GM18873 (cell line): ENCODE data around the gene MCM7.
A peak's percentile ranks its signal among the peaks of the same experiment; 100 is the strongest.

Experiments
- ATAC-seq: cut with Tn5 transposase; IDR thresholded peaks from one replicate; pipeline ENCODE4 v1.9.1; 2021; ENCODE audit warnings: mild to moderate bottlenecking, moderate library complexity, moderate number of reproducible peaks; ENCODE audit not compliant: unreplicated experiment, low FRiP score

MCM7 gene

GRCh38 chr7:100124301-100125230 lies 23.4 kb upstream of the MCM7 start:
- no peak for ATAC-seq

DNA sequence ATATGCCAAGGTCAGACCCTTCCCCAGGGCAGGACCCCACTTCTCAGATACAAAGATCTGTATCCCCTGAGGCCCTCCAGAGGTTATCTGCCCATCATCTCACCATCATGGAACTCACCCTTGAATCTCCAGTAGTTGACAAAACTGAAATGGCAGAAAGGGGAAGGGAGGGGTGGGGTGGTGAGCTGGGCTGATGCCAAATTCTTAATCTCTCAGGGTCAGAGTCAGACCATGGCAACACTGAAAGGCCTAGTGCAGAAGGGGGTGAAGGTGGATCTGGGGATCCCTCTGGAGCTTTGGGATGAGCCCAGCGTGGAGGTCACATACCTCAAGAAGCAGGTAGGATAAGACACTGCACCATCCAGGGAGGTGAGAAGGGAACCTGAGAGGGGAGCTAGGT lies 21.4 kb upstream of the MCM7 start:
- no peak for ATAC-seq

DNA sequence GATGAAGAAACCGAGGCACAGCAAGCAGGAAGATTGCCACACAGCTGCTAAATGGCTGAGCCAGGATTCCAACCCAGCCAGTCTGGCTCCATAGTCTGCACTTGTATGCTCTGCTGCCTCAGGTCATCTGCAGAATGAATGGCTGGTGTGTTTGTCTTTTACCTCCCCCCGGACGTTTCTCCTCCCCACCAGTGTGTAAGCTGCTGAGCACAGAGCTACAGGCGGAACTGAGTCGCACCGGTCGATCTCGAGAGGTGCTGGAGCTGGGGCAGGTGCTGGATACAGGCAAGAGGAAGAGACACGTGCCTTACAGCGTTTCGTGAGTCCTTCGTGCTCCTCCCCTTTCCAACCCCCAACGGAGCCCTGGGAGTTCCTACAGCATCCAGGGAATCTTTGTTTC lies 20.9 kb upstream of the MCM7 start:
- ATAC-seq: no peak

DNA sequence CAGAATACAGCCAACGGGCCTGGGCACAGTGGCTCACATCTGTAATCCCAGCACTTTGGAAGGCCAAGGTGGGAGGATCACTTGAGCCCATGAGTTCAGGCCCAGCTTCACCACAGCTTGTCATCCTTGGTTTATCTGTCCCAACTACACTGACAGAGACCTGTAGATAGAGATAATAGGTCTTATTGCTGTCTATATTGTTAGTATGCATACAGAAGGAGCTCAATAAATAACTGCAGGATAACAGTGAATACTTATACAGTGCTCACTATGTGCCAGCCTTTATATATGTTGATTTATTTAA lies 19.5 kb upstream of the MCM7 start:
- no peak for ATAC-seq

DNA sequence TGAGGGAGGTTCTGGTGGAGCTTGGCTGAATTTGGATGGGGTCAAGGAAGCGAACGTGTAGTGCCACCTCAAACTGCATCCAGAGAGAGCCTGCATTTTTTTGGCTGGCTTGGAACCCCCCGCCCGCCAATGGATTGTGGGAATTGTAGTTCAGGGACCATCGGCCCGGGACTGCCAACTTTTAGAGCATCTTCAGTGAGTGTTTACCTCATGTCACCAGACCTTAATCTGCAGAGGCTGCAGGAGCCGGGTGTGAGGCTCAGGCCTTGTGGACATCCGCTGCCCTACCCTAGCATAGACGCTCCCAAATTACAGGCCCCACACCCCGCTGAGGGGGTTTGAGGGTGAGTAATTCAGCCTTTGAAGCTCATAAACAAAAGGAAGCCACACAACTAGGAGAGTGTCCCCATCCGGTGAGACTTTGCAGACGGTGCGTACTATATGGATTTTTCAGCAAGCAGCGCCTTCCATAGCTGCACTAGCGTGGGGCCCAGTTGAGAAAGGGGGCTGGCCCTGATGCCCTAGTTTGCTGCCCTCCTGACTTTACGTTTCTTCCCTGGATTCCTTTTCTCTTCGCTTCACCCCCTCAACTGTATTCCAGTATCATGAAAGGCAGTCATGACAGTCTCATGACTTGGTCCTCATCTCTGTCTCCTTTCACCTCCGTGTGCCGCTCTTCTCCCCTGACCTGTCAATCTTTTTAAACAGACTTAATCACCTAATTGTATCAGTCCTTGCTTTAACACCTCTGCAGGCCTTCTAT lies 19.0 kb upstream of the MCM7 start:
- peak; percentile 18 for ATAC-seq

GRCh38 chr7:100119072-100119969 lies 18.1 kb upstream of the MCM7 start, which contains the start of the genes CNPY4 and TAF6:
Gene CNPY4, plus strand, starts transcription at chr7:100119634. Its CDS starts 111 bp downstream, at chr7:100119745.
Gene TAF6, minus strand, starts transcription at chr7:100119358. Its CDS starts 5,149 bp downstream, at chr7:100114209.
- ATAC-seq: peak; percentile 63

DNA sequence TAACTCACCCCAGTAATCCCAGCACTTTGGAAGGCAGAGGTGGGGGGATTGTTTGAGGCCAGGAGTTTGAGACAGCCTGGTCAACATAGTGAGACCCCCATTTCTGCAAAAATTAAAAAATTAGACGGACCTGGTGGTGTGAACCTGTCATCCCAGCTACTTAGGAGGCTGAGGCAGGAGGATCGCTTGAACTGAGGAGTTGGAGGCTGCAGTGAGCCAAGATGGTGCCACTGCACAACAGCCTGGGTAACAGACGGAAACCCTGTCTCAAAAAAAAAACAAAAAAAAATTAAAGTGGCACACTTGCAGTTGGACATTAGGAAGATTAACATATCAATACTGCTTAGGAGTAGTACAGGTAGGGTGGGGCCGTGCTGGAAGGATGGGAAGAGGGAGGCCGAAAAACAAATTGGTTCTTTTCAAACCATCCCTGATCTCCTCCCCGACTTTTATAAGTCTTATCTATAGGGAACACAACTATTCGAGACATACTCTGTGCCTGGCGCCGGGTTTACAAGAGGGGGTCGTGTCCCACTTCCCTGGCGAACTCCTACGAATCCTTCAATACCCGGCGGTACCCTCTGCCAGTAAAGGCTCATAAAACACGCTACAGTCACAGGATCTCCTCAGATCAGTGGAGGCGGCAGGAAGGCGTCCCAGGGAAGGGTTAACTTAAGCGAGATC lies 17.3 kb upstream of the MCM7 start:
- ATAC-seq: no peak

- no peak for ATAC-seq
Observed at GRCh38 chr7:100115026-100115425, 13.8 kb upstream of the MCM7 start.

- ATAC-seq: no peak
Observed at GRCh38 chr7:100111914-100112313, 10.7 kb upstream of the MCM7 start.

- ATAC-seq: no peak
Observed at GRCh38 chr7:100111156-100111555, 10.0 kb upstream of the MCM7 start.

- no peak for ATAC-seq
Observed at GRCh38 chr7:100109521-100110163, 8.4 kb upstream of the MCM7 start.

DNA sequence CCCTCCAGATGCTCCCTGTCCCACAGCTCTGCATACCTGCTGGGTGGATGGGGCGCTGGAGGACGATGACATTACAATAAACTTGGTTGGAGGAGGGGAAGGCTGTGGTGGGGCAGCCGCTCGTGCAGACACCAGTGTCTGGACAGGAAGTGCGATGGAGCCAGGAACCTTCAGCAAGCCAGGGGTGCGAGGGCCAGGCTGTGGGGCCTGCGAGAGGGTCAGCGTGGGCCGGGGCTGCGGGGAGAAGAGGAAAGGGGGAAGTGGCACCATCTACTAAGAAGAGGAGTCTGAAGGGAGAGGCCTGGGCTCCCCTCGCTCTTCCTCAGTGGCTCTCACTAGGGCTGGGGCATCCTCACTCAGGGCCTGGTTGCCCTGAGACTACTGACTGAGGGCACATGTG lies 6.7 kb upstream of the MCM7 start:
- no peak for ATAC-seq

DNA sequence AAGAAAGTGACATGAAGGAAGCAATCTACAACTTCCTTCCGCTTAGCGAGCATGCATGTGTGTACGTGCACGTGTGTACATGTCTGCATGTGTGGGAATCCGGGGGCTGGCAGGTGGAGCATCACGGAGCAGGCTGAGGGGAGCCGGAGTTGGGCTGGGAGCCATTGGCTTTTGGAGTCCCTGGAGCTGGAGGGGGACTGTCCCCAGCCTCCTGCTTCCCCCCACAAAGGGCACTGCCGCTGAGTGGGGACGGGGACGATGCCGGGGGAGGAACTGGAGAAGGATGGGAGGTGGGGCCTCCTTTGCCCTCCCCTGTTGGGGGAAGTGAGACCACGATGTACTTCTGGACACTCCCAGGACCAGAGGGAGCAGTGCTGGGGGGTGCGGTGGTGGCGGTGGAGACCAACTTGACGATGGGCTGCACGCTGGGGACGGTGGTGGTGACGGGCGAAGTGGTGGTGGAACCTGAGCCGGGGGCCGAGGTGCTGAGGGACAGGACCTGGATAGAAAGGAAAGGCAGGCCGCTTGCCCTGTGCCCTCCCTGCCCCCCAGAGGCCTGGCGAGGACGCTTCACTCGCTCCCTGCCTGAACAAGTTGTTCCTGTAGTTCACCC lies 6.0 kb upstream of the MCM7 start:
- no peak for ATAC-seq

- ATAC-seq: no peak
Observed at GRCh38 chr7:100106633-100107032, 5.4 kb upstream of the MCM7 start.

GRCh38 chr7:100105534-100105933 lies 4.3 kb upstream of the MCM7 start:
- ATAC-seq: no peak

- ATAC-seq: no peak
Observed at GRCh38 chr7:100102950-100103840, 2.0 kb upstream of the MCM7 start.

- peak; percentile 52 for ATAC-seq
Observed at GRCh38 chr7:100100420-100101015, 679 bp downstream of the MCM7 start.

DNA sequence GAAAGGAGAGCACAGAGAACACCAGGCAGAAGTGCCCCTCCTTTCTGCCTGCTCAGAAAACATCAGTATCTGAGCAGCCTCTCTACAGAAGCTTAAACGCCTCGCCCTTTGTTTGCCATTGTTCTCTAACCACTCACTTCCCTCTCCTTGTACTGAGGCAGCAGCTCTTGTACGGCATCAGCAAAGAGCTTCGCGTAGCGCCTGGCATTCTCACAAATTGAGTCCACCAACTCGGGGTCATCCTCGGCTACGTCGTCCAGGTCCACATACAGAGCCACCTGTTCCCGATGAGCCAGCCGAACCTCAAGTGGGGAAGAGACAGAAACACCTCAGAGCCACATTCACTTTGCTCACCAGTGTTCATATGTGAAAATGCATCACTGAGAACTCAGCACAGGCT lies 1.7 kb downstream of the MCM7 start:
- ATAC-seq: no peak
